NCI-H1930 (cell line): ENCODE data around the gene PRKRIP1.
"Not testable (repeated sequence)": the region's sequence is repeated elsewhere in the genome, so short reads cannot be mapped to it uniquely, and the experiment has no call there.

Experiments
- DNase-seq, 2 experiments: peaks; one replicate each; lab custom pipeline; 2025; lab: John Stamatoyannopoulos, UW

Gene PRKRIP1, protein sequence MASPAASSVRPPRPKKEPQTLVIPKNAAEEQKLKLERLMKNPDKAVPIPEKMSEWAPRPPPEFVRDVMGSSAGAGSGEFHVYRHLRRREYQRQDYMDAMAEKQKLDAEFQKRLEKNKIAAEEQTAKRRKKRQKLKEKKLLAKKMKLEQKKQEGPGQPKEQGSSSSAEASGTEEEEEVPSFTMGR

DNA sequence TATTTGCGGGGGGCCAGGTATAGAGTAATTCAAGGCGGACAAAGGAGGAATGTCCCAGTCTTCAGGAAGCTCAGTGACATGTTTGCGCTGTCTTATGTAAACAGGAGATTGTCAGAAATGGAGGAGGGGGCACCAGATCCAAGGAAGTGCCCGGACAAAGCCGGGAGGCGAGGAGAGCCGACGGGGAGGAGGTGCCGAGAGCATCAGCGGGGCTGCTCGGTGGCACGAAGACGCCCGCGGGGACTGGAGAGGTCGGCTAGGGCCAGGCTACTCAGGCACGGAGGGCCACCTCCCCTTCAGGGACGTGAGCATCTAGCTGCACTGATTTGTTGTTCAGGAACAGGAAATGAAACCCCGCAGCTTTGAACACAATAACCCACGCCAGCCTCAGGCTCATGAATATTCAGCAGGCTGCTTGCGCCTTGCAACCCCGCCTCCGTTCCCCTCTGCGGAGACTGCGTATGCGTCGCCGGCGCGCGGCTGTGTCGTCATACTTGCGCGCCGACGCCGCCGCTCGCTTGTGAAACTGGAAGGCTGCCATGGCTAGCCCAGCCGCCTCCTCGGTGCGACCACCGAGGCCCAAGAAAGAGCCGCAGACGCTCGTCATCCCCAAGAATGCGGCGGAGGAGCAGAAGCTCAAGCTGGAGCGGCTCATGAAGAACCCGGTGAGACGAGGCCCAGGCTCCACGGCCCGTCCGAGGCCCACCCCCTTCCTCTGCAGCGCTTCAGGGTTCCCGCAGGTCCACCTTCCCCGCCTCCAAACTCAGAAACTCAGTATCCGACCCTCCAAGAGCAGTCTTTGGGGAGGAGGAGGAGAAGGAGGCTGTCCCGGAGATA lies at the start of gene PRKRIP1:
TSS of gene PRKRIP1 (plus strand) at position 491 of the 837 bp plus-strand sequence. CDS start at position 540, 49 bp downstream.
- DNase-seq = peak; percentile 85 to 90

DNA sequence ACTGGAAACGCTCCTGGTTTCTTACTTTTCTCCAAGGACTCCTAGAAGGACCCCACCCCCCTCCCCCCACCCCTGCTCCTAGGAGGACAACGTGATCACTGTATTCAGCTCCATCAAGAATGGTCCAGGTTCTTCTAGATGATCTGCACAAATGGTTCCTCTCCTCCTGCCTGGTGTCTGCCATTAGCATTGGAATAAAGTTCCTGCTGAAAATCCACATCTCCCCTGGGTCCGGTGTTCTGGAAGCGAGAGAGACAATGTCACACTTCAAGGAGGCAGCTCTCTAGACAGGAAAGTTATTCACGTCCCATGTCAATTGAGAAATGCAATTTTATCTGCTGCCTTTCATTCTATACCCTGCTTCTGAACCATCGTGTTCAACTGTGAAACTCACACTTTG lies 49.2 kb upstream of the PRKRIP1 start:
- not testable (repeated sequence) for DNase-seq

- DNase-seq = not testable (repeated sequence)
Measured at GRCh38 chr7:102356344-102356743, 39.8 kb upstream of the PRKRIP1 start, which contains the start of gene SPDYE6. SPDYE6 (minus strand) TSS chr7:102356444; CDS start chr7:102356023, 421 bp downstream.

DNA sequence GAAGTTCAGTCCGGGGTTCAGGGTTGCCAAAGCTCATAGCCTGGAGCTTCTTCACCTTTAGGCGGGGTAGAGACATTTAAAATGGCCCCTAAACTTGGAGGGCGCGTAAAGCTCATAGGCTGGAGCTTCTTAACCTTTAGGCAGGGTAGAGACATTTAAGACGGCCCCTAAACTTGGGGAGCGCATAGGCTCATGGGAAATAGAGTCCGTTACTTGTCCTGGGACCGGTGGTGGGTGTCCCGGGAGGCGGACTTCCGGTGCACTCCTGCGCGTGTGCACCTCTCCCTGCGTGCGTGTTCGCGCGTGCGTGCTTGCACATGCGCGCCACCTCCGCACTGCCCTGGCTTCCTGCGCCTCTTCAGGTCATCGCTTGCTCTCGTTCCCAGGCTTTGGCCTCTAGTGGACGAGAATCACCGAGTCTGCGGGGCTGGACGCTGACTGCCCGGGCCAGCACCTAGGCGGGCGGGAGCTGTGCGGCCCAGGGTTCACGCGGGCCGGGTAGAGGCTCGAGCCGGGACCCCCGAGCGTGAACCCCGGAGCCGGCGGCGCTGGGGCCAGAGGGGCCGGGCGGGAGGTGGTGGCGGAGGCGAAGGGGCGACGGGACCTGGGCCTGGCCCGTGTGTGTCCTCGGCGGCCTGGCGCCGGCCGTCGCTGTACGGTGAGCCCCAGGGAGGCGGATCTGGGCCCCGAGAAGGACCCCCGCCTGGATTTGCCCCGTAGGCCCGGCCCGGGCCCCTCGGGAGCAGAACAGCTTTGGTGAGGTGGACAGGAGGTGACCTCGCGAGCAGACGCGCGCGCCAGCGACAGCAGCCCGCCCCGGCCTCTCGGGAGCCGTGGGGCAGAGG lies 32.4 kb upstream of the PRKRIP1 start:
- peak; percentile 97 to 99 for DNase-seq

DNA sequence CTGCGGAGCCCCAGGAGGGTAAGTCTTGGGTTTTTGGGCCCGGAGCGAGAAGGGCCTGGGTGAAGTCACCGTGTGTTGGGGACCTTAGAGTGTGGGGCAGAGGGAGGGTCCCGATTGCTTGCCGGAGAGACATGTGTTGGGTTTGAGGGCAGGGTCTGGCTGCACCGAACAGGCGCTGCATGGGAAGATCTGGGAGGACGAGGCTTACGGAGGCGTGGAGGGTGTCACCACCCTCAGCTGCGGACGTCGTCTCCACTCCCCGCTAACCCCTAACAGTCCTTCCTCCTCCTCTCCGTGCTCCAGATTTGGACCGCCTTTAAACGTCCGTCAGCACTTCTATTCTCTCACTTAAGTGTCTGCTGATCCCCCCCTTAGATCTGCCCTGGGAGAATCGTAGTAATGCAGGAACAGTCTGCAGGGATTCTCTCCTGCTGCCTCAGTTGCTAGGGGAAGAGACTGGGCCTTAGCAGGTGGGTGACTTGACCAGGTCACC lies 31.7 kb upstream of the PRKRIP1 start:
- not testable (repeated sequence) for DNase-seq

- not testable (repeated sequence) for DNase-seq
Measured at GRCh38 chr7:102365390-102365789, 30.8 kb upstream of the PRKRIP1 start.

- not testable (repeated sequence) for DNase-seq
Measured at GRCh38 chr7:102370038-102370437, 26.1 kb upstream of the PRKRIP1 start.

- DNase-seq = not testable (repeated sequence)
Measured at GRCh38 chr7:102372796-102373195, 23.4 kb upstream of the PRKRIP1 start.

GRCh38 chr7:102376964-102377466 lies 19.1 kb upstream of the PRKRIP1 start:
- DNase-seq = no peak

DNA sequence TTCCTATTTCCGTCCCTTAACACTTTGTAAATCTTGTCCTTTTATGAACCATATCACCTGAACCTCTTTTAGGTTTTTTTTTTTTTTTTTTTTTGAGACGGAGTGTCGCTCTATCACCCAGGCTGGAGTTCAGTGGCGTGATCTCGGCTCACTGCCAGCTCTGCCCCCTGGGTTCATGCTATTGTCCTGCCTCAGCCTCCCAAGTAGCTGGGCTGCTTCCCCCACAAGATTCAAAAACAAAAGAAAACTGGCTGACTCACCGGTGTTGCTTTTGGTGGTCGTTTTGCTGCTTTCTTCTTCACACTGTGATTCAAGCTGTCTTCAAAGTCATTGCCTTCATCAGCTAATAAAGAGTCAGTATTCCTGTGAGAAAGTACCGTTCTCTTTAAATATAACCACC lies 15.3 kb upstream of the PRKRIP1 start:
- not testable (repeated sequence) for DNase-seq

DNA sequence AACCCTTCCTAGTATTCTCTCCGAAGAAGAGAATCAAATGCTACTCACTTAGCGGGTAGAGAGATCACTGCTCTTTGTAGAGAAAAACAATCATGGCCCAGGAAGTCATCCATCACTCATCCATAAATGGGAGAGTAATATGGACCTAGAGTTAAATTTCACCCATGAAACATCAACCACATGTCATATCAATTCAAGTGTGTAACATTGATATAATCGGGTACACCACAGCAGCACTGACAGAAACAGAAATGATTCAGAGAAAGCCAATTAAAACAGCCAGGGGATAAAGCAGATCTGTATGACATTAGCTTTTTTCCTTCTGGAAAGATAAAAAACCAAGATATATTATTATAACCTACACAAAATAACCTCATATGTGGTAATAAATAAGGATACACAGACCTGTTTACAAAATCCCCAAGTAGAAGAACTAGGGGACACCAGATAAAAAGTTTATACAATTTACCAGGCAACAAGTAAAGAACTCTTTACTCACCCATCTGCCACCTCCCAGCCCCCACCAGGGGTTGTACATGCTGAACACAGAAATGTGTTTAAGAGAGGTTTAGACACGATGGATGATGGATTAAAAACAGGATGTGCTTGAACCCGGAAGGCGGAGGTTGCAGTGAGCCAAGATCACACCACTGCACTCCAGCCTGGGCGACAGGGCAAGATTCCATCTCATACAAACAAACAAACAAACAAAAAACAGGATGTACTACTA lies 14.3 kb upstream of the PRKRIP1 start:
- not testable (repeated sequence) for DNase-seq

GRCh38 chr7:102387064-102387463 lies 9.1 kb upstream of the PRKRIP1 start:
- DNase-seq = no peak

GRCh38 chr7:102389810-102390209 lies 6.4 kb upstream of the PRKRIP1 start:
- DNase-seq = no peak

DNA sequence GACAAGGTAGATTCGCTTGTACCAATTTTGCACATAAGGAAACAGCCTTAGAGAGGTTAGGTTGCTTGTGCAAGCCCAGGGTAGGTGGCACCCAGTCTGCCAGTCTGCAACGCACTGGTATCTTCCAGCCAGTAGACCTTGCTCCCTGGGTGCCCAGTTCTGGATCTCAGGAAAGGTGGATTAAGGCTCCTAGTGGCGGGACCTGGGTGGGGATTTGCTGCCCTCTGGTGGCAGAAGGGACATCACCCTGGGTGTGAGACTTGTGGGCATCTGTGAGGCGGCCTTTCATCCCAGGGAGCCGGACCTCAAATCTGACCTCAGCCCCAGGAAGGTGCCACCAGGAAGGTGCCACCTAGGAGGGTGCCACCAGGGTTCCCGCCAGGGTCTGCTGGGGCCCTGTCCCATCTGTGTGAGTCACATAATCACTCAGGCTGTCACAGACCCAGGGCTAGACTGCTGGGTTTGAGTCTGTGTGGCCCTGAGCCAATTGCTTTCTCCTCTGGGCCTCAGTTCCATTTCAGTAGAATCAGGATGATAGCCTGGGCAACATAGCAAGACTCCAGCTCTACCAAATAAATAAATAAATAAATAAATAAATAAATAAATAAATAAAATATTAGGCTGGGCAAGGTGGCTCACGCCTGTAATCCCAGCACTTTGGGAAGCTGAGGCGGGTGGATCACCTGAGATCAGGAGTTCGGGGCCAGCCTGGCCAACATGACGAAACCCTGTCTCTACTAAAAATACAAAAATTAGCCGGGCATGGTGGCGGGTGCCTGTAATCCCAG lies 5.3 kb upstream of the PRKRIP1 start:
- DNase-seq = peak; percentile 24 to 74

DNA sequence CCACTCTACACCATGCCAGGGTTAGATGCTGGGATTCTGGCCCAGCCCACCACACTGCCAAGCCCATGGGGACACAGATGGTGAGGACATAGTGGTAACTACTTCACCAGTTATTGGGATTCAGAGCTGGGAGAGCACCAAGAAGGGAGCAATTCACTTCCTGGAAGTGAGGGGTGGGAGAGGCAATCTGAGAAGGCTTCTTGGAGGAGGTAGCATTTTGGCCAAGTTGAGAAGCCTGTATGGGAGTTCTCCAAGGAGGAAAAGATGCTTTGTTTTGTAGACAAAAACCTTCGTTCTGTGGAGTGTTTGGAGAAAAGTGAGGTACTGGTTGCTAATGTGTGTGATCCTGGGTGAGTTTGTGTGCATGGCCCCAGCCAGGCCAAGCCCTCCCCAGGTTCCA lies 3.8 kb upstream of the PRKRIP1 start:
- no peak for DNase-seq

- no peak for DNase-seq
Measured at GRCh38 chr7:102393467-102393866, 2.7 kb upstream of the PRKRIP1 start.

DNA sequence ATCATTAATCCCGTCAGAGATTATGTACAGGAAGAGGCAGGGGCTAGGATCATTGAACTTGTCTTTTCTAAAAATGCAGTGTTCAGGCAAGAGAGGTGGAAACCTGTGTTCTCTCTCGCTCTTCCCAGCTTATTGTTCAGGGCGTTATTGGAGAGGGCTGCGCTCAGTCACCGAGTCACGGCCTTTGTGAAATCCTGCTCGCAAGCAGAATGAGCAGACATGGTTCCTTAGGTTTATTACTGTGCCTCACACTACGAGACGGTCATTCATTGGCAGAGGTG lies 631 bp upstream of the PRKRIP1 start:
- DNase-seq = no peak

DNA sequence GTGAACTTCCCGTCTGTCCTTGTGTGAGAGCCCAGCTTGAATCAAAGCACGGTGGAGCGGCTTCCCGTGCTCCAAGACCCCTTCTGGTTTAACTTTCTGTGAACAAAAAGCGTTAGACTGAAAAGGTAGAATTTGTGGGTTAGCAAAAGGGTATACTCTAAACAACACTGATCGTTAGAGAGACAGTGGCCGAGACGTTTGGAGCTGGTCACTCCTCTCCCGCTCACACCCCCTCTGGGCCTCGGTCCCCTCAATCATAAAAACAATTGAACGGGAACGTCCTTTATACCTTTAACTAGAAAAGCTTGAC lies 502 bp downstream of the PRKRIP1 start:
- no peak for DNase-seq

DNA sequence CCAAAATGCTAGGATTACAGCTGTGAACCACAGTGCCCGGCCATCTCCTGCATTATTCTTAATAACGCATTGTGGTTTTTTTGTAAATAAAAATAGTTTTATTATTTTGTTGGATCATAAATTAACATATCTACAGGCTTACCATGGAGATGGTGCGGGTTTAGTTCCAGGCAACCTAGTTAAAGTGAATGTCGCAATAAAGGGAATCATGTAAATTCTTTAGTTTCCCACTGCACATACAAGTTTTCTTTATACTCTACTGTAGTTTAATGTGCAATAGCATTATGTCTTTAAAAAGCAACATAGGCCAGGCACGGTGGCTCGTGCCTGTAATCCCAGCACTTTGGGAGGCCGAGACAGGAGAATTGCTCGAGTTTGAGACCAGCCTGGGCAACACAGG lies 2.4 kb downstream of the PRKRIP1 start:
- DNase-seq = no peak

- DNase-seq = no peak
Measured at GRCh38 chr7:102400360-102400759, 4.2 kb downstream of the PRKRIP1 start.

- no peak for DNase-seq
Measured at GRCh38 chr7:102403563-102403962, 7.4 kb downstream of the PRKRIP1 start.
